ENCODE results near the gene RXRA. TPM values are rescaled to one million over a fixed set of nuclear protein-coding genes. Genes with fewer than 3 reads are reported as not detected.

Gene RXRA
- total RNA-seq, 1 experiment from 2014 or later: 29.9 TPM

DNA sequence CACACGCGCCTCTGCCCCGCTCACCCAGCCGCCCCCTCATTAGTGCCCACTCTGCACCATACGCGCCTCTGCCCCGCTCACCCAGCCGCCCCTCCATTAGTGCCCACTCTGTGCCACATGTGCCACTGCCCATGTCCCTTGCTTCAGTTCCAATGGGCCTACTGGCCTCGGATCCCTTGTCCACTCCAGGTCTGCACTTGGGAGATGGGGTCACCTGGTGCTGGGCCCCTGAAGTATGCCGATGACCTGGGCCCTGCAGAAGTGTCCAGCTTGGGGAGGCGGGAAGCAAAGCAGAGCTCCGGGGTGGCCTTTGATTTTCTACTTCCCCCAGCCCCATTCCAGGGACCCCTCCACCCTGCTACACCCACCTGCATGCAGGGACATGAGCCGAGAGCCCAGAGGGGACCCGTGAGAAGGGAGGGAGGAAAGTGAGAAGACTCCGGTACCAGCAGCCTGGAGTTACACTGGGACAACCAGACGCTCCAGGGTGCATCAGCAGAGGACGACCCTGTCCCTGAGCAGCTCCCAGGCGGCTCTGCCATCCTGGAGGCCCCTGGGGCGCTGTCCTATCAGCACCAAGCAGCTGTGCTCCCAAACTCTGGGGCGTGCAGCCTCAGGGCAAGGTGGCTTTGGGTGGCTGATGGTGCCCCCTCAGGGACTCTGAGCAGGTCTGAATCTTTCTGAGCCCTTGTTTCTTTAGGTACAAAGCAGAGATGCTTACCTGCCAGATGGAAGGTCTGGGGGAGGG, 140.8 kb downstream of the RXRA start:
- Histone ChIP-seq H3K9me3 (ENCODE audit: control insufficient read depth, low read depth, low read length) (no peaks in the 10 kb centered on the region), H2BK5ac (ENCODE audit: insufficient read length, low read length) (no peak overlapping the region), H2AK5ac (ENCODE audit: insufficient read length, low read length) (no peak overlapping the region), H4K20me1 (ENCODE audit: control insufficient read depth, insufficient read depth, insufficient read length) (no peaks in the 10 kb centered on the region), H3K27me3 (ENCODE audit: insufficient read depth, low read length) (no peaks in the 10 kb centered on the region), H2BK20ac (ENCODE audit: low read depth, low read length, poor library complexity, severe bottlenecking) (no peak overlapping the region), H3K14ac (ENCODE audit: insufficient read depth, low read length) (no peak overlapping the region), H2AFZ (ENCODE audit: low read length) (no peak overlapping the region), H3K79me2 (ENCODE audit: insufficient read depth, low read length) (no peaks in the 10 kb centered on the region), H3K23me2 (ENCODE audit: insufficient read length, low read depth, low read length, poor library complexity, severe bottlenecking) (no peaks in the 10 kb centered on the region), H3T11ph (ENCODE audit: low read length) (no peak overlapping the region), H3K18ac (ENCODE audit: insufficient read length, low read depth, low read length) (no peak overlapping the region), H3K79me1 (ENCODE audit: insufficient read depth, low read depth, low read length, poor library complexity, severe bottlenecking) (no peaks in the 10 kb centered on the region), H4K5ac (ENCODE audit: insufficient read length, low read depth, low read length) (no peak overlapping the region), H3K23ac (ENCODE audit: insufficient read length, low read depth, low read length) (no peak overlapping the region), H4K91ac (ENCODE audit: insufficient read length, low read depth, low read length) (no peak overlapping the region), H2BK12ac (ENCODE audit: insufficient read length, low read depth, low read length) (no peak overlapping the region), H3K9ac (ENCODE audit: extremely low read depth, insufficient read length, low read length) (no peak overlapping the region), H4K8ac (replicated peaks; ENCODE audit: insufficient read length, low read depth, low read length) (no peak overlapping the region), H3K4me2 (ENCODE audit: insufficient read depth, insufficient read length, low read length) (no peak overlapping the region), H3K4ac (ENCODE audit: low read depth, low read length) (no peak overlapping the region), H2BK120ac (ENCODE audit: low read depth, low read length, poor library complexity, severe bottlenecking) (no peak overlapping the region), H3K27ac (ENCODE audit: insufficient read length, low read depth, low read length) (no peak overlapping the region), H3K4me1 (ENCODE audit: insufficient read depth, low read length) (no peaks in the 10 kb centered on the region), H2BK15ac (ENCODE audit: low read depth, low read length) (no peak overlapping the region), H3K56ac (ENCODE audit: insufficient read length, low read depth, low read length) (no peak overlapping the region)
- no peak for DNase-seq
- Mint-ChIP-seq H3K27me3 (ENCODE audit: low read depth) (no peaks in the 10 kb centered on the region), H3K9me3 (no peaks in the 10 kb centered on the region), H3K36me3 (ENCODE audit: insufficient read depth in 1 of 3, low read depth in 3 of 3) (no peaks in the 10 kb centered on the region), H3K4me1 (no peaks in the 10 kb centered on the region), H3K4me3 (no peak overlapping the region; a peak in 1 of 5 replicates), H3K27ac (no peak overlapping the region)
- WGBS (ENCODE audit: extremely low coverage, insufficient read length, low lambda C conversion rate): no CpG with 5 or more reads among the region's 20 CpGs
- TF ChIP-seq, protein P1, sequence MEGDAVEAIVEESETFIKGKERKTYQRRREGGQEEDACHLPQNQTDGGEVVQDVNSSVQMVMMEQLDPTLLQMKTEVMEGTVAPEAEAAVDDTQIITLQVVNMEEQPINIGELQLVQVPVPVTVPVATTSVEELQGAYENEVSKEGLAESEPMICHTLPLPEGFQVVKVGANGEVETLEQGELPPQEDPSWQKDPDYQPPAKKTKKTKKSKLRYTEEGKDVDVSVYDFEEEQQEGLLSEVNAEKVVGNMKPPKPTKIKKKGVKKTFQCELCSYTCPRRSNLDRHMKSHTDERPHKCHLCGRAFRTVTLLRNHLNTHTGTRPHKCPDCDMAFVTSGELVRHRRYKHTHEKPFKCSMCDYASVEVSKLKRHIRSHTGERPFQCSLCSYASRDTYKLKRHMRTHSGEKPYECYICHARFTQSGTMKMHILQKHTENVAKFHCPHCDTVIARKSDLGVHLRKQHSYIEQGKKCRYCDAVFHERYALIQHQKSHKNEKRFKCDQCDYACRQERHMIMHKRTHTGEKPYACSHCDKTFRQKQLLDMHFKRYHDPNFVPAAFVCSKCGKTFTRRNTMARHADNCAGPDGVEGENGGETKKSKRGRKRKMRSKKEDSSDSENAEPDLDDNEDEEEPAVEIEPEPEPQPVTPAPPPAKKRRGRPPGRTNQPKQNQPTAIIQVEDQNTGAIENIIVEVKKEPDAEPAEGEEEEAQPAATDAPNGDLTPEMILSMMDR (conservative IDR thresholded peaks at IDR 0.05): no peak
